Nephron progenitor cell (in vitro differentiated cells): ENCODE data around the gene DNASE1.
A peak's percentile ranks its signal among the peaks of the same experiment; 100 is the strongest.

ENCODE experiments used
- DNase-seq: peaks from one replicate; pipeline ENCODE4 v3.0.0; 2021
- H3K27ac Mint-ChIP-seq: 2 replicates; pipeline ENCODE4 v1.8.0; 2021; ENCODE audit warnings: mild to moderate bottlenecking, moderate library complexity, mixed read lengths
- H3K27me3 Mint-ChIP-seq: 2 replicates; pipeline ENCODE4 v1.8.0; 2021; ENCODE audit warnings: mild to moderate bottlenecking, low read depth, mixed read lengths; ENCODE audit not compliant: poor library complexity
- H3K36me3 Mint-ChIP-seq: 2 replicates; pipeline ENCODE4 v1.8.0; 2021; ENCODE audit warnings: low read depth, mixed read lengths
- H3K4me1 Mint-ChIP-seq: 2 replicates; pipeline ENCODE4 v1.8.0; 2021; ENCODE audit warnings: mixed read lengths
- H3K4me3 Mint-ChIP-seq: 2 replicates; pipeline ENCODE4 v1.8.0; 2021; ENCODE audit warnings: mild to moderate bottlenecking, moderate library complexity, mixed read lengths
- H3K9me3 Mint-ChIP-seq: 2 replicates; pipeline ENCODE4 v1.8.0; 2021; ENCODE audit warnings: mild to moderate bottlenecking, moderate library complexity, mixed read lengths
- CTCF ChIP-seq: fragments of 200-600 bp; sonication (generic); IDR thresholded peaks from 2 replicates; pipeline ENCODE4 v1.5.0; 2021; ENCODE audit warnings: antibody characterized with exemption

DNASE1 gene

GRCh38 chr16:3609895-3610697 lies 44.4 kb upstream of the DNASE1 start:
- no peak overlapping the region for H3K27ac Mint-ChIP-seq
- no peak for TF ChIP-seq CTCF
- no peak for DNase-seq
- peaks cover 66% of the 10 kb centered on the region for H3K36me3 Mint-ChIP-seq
- H3K4me1 Mint-ChIP-seq: peaks cover 33% of the 10 kb centered on the region
- H3K9me3 Mint-ChIP-seq: peaks cover 14% of the 10 kb centered on the region
- no peaks in the 10 kb centered on the region for H3K27me3 Mint-ChIP-seq
- peak overlapping the region; percentile 99 for H3K4me3 Mint-ChIP-seq

- peak overlapping the region; percentile 99 for H3K4me3 Mint-ChIP-seq
- H3K27me3 Mint-ChIP-seq: no peaks in the 10 kb centered on the region
- peak overlapping the region; percentile 17 for H3K27ac Mint-ChIP-seq
- peaks cover 18% of the 10 kb centered on the region for H3K9me3 Mint-ChIP-seq
- TF ChIP-seq CTCF: no peak
- DNase-seq: no peak
- peaks cover 33% of the 10 kb centered on the region for H3K4me1 Mint-ChIP-seq
- peaks cover 72% of the 10 kb centered on the region for H3K36me3 Mint-ChIP-seq
These were observed 43.8 kb upstream of the DNASE1 start for GRCh38 chr16:3610698-3611145.

GRCh38 chr16:3611146-3611975 lies 43.1 kb upstream of the DNASE1 start, which contains the start of gene SLX4:
SLX4 (minus strand) TSS chr16:3611606; CDS start chr16:3608964, 2,642 bp downstream.
- no peaks in the 10 kb centered on the region for H3K27me3 Mint-ChIP-seq
- DNase-seq: peak; percentile 92
- H3K36me3 Mint-ChIP-seq: peaks cover 72% of the 10 kb centered on the region
- H3K27ac Mint-ChIP-seq: peak within 1 kb of the TSS; percentile 98
- no peak for TF ChIP-seq CTCF
- H3K9me3 Mint-ChIP-seq: peaks cover 18% of the 10 kb centered on the region
- H3K4me1 Mint-ChIP-seq: peaks cover 33% of the 10 kb centered on the region
- peak within 1 kb of the TSS; percentile 99 for H3K4me3 Mint-ChIP-seq

GRCh38 chr16:3612510-3613466 lies 41.7 kb upstream of the DNASE1 start:
- no peak for TF ChIP-seq CTCF
- peak overlapping the region; percentile 6 for H3K27ac Mint-ChIP-seq
- H3K27me3 Mint-ChIP-seq: no peaks in the 10 kb centered on the region
- peaks cover 71% of the 10 kb centered on the region for H3K36me3 Mint-ChIP-seq
- H3K4me1 Mint-ChIP-seq: peaks cover 33% of the 10 kb centered on the region
- H3K4me3 Mint-ChIP-seq: peak overlapping the region; percentile 99
- no peak for DNase-seq
- peaks cover 28% of the 10 kb centered on the region for H3K9me3 Mint-ChIP-seq

- Mint-ChIP-seq H3K27me3 (no peaks in the 10 kb centered on the region), H3K27ac (no peak overlapping the region), H3K36me3 (peaks cover 46% of the 10 kb centered on the region), H3K4me3 (no peak overlapping the region), H3K9me3 (peaks cover 25% of the 10 kb centered on the region), H3K4me1 (no peaks in the 10 kb centered on the region)
- no peak for DNase-seq
- TF ChIP-seq CTCF: no peak
These were observed 35.7 kb upstream of the DNASE1 start for GRCh38 chr16:3618769-3619141.
